DMS53 treated with DMSO at 0.1 percent for 48 hours (cell line): ENCODE data around the gene KCNK10.

ENCODE experiments used
- DNase-seq: peaks from one replicate; lab custom pipeline; 2025; ENCODE audit not compliant: unreplicated experiment; lab: John Stamatoyannopoulos, UW

The KCNK10 gene

DNA sequence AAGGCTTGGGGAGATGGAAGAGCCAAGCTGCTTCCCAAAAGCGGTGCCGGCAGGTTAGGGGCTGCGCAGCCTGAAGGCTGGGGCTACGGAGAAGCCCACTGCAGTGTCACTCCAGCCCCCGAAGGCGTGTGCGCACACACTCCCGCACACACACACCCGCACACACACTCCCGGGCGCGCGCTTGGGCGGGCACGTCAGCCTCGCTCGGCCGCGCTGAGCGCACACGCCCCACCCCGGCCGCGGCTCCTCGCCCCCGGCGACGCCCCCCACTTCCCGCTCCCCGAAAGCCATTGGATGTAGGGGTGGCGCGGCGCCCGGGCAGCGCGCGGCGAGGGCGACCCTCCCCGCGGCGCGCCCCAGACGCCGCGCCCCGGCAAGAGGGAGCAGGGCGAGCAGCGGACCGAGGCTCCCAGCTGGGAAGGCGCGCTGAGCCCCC, at the start of gene KCNK10:
KCNK10 (minus strand) TSS at position 184 of the 437 bp plus-strand sequence. CDS start 471 bp downstream, outside the sequence.
- DNase-seq: no peak

- no peak for DNase-seq
Measured at GRCh38 chr14:88369496-88369895, 46.4 kb upstream of the KCNK10 start.

GRCh38 chr14:88364710-88365413, 41.8 kb upstream of the KCNK10 start:
- no peak for DNase-seq

- no peak for DNase-seq
Measured at GRCh38 chr14:88363644-88364043, 40.6 kb upstream of the KCNK10 start.

DNA sequence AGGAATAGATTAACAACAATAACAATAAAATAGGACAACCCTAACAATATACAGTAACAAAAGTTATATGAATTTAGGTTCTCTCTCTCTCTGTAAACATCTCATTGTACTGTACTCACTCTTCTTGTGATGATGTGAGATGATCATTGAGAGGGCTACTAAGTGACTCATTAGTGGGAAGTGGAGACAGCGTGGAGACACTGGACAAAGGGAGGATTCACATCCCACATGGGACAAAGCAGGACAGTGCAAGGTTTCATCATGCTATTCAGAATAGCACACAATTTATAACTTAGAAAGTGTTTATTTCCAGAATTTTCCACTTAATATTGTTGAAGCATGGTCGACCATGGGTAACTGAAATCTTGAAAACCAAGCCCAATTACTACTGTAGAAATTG, 36.4 kb upstream of the KCNK10 start:
- DNase-seq: no peak

GRCh38 chr14:88354358-88354757, 31.3 kb upstream of the KCNK10 start:
- DNase-seq: no peak

DNA sequence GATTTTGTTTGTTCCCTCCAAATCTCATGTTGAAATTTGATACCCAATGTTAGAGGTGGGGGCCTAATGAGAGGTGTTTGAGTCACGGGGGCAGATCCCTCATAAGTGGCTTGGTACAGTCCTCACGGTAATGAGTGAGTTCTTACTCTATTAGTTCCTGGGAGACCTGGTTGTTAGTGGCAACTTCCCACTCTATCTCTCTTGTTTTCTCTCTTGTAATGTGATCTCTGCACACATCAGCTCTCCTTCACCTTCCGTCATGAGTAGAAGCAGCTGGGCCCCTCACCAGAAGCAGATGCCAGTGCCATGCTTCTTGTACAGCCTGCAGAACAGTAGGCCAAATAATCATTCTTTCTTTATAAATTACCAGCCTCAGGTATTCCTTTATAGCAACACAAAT, 29.6 kb upstream of the KCNK10 start:
- peak; percentile 87 for DNase-seq

DNA sequence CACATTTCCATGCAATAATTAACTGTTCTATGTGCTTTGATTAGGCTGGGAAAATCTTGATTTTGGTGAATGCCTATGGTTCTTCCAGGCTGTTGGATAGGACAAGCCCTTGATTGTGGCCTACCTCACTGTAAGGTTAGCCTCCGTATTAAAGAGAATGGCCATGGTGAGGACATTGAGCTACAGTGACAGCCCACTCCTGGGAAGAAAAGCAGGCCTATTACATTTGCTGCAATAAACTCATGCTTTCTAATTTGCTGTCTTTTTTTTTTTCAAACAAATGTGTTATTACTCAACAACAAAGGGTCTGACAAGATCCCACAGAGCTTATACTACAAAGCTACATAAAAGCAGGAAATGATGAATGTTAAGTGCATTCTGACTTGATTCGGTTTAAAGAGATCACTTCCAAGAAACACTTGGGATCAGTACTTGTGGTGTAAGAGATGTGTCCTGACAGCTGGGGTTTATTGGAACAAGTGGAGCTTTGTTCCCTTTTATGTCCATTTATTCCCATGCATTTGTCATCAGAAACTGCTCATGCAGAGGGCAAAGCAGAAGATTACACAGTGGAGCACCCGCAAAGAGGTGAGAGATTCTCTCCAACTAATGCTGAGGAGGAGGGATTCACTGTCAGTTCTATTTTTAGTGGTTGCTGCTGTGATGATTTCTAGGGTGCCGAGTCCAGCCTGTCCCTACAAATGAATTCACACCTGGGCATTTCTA, 29.1 kb upstream of the KCNK10 start:
- peak; percentile 63 for DNase-seq

DNA sequence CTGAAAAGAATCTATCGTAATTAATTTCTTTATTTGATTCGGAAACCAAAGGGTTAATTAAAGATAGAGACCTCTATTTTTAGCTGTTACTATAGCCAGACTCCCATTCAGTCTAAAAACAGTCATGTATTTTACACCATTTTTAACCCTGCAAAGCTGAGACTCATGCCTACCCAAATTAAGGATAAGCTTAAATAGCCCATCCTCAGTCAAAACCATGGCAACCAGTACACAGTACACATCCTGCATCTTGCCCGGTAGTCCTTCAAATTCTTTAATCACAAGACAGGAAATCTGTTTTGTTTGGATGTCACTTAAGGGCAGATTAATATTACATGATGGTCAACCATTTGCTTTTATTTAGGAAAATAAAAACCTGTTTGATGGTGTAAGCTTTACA, 25.5 kb upstream of the KCNK10 start:
- no peak for DNase-seq

GRCh38 chr14:88346048-88346639, 23.1 kb upstream of the KCNK10 start:
- DNase-seq: peak; percentile 28

DNA sequence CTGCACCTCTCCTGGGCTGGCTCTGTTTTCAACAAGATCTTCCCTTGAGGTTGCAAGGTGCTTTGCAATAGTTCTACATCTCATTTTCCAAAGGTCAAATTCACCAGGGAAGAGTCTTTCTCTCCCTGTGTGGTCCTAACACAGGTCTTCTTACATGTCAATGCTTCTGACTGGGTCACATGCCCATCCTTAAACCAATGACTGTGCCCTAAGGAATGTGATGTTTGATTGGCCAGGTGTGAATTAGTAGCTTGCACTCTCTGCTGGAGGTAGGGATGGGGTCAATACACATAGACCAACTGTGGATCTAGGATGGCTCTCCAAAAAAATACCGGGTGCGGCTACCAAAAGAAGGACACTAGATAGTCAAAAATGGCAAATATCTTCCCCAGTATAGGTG, 19.9 kb upstream of the KCNK10 start:
- no peak for DNase-seq

GRCh38 chr14:88340357-88340756, 17.3 kb upstream of the KCNK10 start:
- no peak for DNase-seq

DNA sequence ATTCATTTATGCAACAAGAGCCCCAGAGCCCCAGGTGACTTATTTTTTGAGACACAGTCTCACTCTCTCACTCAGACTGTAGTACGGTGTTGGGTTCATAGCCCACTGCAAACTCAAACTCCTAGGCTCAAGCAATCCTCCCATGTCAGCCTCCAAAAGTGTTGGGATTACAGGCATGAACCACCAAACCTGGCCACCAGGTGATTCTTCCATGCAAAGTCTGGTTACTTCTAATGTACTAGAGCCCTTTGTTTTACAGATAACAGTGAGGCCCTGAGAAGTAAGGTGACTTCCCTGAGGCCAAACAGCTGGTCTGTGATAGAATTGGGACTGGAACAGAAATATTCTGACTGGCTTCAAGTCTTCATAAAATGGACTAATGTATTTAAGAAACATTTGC, 10.0 kb upstream of the KCNK10 start:
- no peak for DNase-seq

DNA sequence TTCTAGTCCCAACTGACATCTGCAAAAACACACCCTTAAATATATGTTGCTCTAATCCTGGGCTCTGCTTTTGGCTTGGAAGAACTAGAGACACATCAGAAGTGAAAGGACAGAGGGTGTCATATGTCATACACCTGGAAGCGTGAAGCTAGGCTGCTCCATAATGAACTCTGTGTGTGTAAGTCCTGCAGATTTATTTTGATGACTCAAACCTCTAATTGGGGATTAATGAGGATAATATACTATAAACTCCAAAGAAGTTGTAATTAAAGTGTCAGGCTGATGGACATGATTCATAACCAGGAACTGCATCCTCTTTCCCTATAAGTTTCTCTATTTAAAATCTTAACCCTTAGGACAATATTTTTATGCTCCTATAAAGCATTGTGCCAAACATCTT, 4.4 kb upstream of the KCNK10 start:
- no peak for DNase-seq

DNA sequence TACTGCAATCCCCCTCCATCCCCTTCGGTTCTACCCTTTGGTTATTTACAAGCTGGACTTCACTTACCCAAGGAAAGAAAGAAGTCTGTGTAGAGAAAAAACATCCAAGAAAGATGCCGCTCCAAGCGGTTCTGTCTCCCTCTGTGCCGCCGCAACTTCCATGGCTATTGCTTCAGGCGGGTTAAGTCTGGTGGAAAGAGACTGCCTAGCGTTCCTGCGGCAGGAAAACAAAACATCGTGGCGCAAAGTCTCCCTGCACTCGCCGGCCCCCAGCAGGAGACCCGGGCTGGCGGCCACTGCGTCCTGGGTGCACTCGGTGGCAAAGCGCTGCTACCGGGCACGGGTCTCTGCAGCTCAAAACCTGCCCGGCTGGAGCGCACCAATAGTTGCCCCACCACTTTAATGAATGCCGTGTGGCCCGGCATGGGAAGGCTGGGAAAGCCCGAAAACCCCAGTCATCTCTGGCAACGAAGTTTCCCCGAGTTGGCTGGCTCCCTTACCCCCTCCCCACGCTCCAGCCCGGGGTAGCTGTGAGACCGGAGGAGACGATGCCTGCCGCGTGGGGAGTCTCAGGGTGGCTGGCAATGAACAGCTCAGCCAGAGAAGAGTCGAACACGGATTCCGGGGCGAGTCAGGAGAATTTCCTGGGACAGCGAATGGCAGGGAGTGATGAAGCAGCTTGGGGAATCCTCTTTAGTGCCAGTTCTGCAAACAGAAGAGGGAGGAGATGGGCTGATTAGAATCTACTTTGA, 3.5 kb upstream of the KCNK10 start:
- DNase-seq: no peak

DNA sequence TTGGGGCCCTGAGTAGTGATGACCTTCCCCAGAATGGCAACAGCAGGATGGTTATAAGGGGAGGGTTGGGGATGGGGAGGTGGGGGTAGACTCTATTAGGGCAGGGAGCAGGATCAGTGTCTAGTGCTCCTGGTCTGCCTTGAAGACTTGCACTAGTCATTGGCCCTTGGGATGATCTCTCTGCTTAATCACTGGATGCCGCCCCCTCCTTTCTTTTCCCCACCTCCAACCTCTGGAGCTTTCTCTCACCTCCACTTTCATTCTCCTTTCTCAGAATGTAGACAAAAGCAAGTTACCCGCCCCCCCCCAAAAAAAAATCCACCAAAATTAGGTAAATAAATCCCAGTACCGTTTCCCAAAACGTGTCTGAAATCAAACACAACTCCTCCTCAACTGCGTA, 2.8 kb upstream of the KCNK10 start:
- no peak for DNase-seq

DNA sequence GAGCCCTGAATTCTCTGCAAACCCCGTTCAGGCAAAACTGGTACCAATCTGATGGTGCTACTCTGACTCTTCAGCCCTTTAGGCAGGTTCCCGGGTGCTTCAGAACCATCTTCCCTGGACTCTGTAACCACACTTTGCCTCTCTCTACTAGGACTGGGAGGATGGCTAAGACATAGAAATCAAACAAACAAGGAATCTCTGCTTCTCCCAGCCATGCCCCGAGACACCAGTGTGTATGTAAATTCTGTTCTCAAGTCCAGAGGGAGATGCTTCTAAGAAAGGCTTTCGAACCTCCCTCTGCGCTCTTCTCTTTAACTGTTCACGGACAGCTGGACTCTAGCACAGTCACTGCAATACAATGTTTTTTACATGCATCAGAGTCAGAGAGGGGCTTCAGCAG, 1.9 kb upstream of the KCNK10 start:
- DNase-seq: no peak

DNA sequence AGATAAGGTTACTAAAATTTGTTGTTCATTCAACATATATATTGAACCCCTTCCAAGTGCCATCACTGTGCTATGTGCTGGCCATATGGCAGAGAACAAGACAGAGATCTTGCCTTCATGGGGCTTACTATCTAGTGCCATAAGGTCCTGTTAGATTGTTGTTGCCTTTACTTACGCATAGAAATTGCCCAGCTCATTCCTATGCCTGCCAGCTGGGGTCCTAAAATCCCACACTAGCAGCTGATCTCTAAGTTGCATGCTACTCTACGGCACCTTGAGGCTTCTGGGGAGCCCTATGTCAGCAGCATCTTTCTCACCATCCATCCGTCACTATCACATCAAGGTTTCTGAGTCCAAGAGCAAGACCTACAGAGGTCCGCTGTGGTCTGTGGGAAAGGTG, 1.4 kb upstream of the KCNK10 start:
- DNase-seq: no peak

DNA sequence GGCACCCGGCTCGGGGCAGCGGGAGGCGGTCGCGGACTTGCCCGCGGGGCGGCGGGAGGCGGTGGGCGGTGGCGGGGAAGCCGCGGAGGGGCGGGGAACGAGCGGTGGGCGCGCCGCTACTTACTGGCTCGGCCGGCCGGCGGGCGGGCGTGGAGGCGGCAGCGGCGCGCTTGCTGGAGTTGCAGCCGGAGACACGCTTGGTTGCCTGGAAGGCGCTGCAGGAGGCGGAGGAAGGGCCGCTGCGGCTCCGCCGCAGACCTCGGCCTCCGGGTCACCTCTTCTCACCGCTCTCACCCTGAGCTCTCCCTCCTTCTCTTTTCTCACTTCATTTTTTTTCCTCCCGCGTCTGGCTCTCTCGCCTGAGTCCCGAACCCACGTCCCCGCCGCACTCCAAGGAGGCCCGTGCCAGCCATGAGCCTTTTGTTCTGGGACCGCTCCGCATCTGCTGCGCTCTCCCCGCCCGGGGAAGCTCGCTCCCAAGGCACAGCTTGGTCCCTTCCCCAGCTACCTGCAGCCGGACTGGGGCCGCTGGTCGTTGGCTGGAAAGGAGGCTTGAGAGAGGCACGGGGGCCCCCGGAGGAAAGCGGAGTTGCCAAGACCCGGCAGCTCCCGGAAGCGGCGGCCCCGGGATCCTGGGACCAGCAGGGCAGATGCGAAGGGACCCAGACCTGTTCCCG, 592 bp upstream of the KCNK10 start:
- DNase-seq: no peak

GRCh38 chr14:88322504-88323085, 474 bp downstream of the KCNK10 start:
- DNase-seq: no peak
